VCaP (cell line): ENCODE data around the gene CSTPP1.

Experiments
- H3K27ac ChIP-seq: fragments of 450-650 bp; 2 replicates; pipeline ENCODE4 v1.5.1; 2017
- CTCF ChIP-seq: fragments of 450-650 bp; conservative IDR thresholded peaks from 2 replicates; pipeline ENCODE4 v1.5.1; 2017; ENCODE audit warnings: mild to moderate bottlenecking, moderate library complexity

The CSTPP1 gene

GRCh38 chr11:47131136-47131535 is 194.6 kb downstream of the CSTPP1 start:
- H3K27ac ChIP-seq, result no peak overlapping the region
- no peak for TF ChIP-seq CTCF

GRCh38 chr11:47132490-47132889 is 195.9 kb downstream of the CSTPP1 start:
- no peak for TF ChIP-seq CTCF

GRCh38 chr11:47132981-47133380 is 196.4 kb downstream of the CSTPP1 start:
- no peak overlapping the region for H3K27ac ChIP-seq
- TF ChIP-seq CTCF, result no peak

More at GRCh38 chr11:47132490-47132889, 195.9 kb downstream of the CSTPP1 start:
- no peak overlapping the region for H3K27ac ChIP-seq

GRCh38 chr11:47136327-47136726 is 199.8 kb downstream of the CSTPP1 start:
- TF ChIP-seq CTCF, result no peak

GRCh38 chr11:47136921-47137320 is 200.4 kb downstream of the CSTPP1 start:
- H3K27ac ChIP-seq, result no peak overlapping the region
- no peak for TF ChIP-seq CTCF

More at GRCh38 chr11:47136327-47136726, 199.8 kb downstream of the CSTPP1 start:
- no peak overlapping the region for H3K27ac ChIP-seq

GRCh38 chr11:47137476-47137875 is 200.9 kb downstream of the CSTPP1 start:
- TF ChIP-seq CTCF, result no peak
- H3K27ac ChIP-seq, result no peak overlapping the region

- peak overlapping the region; percentile 17; the same call in 1 of the 2 replicates for H3K27ac ChIP-seq
These were observed 203.3 kb downstream of the CSTPP1 start for GRCh38 chr11:47139878-47140277.

More at GRCh38 chr11:47139878-47140277, 203.3 kb downstream of the CSTPP1 start:
- no peak for TF ChIP-seq CTCF
